Measurements from ENCODE around the gene HAPLN3.

- TF ChIP-seq CTCF (IDR thresholded peaks at IDR 0.05) (no peak), POLR2AphosphoS5 (IDR thresholded peaks at IDR 0.05; ENCODE audit: low read depth, low read length) (no peak), SIN3A (IDR thresholded peaks at IDR 0.05; ENCODE audit: borderline replicate concordance, insufficient read depth, low read depth, low read length) (no peak), REST (IDR thresholded peaks at IDR 0.05; ENCODE audit: insufficient read depth in 1 of 2, low read depth in 2 of 2, low read length in 1 of 2) (no peak), TCF7L2 (IDR thresholded peaks at IDR 0.05; ENCODE audit: low read depth, low read length) (no peak)
Measured at GRCh38 chr15:88904257-88904623, 8.9 kb upstream of the HAPLN3 start.
